ENCODE measurements around the gene TRIM4. TPM values are rescaled to one million over a fixed set of nuclear protein-coding genes. Genes with fewer than 3 reads are reported as not detected.
"Not testable (repeated sequence)": the region's sequence is repeated elsewhere in the genome, so short reads cannot be mapped to it uniquely, and the experiment has no call there.

TRIM4 gene
- total RNA-seq, 2 donors from 2014 or later, result 10.5 to 13.2 TPM

DNA sequence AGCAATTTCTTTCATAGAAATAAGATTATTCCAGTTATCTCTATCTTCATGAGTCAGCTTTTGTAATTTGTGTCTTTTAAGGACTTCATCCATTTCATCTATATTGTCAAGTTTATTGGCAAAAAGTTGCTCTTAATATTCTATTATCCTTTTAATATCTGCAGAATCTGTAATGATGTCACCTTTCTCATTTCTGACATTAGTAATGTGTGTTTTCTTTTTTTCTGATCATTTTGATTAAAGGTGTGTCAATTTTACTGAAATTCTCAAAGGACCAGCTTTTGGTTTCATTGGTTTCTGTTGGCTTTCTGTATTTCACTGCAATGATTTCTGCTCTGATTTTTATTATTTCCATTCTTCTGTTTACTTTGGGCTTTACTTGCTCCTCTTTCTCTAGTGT is 24.6 kb downstream of the TRIM4 start:
- Histone ChIP-seq H3K27ac (ENCODE audit: low read depth, low read length) (no peak overlapping the region), H3K4me3 (ENCODE audit: low read length) (no peak overlapping the region), H3K9me3 (ENCODE audit: control insufficient read depth, low read length) (peaks cover 10% of the 10 kb centered on the region), H3K4me1 (ENCODE audit: control insufficient read depth, insufficient read depth, low read length) (no peaks in the 10 kb centered on the region), H3K9ac (ENCODE audit: extremely low read depth, low read length, poor library complexity, severe bottlenecking) (no peak overlapping the region), H3K27me3 (ENCODE audit: control insufficient read depth, insufficient read depth, low read length, poor library complexity, severe bottlenecking) (no peaks in the 10 kb centered on the region), H3K36me3 (ENCODE audit: control insufficient read depth, insufficient read depth, low read length) (peaks cover 3% of the 10 kb centered on the region)
- peaks cover 13% of the 10 kb centered on the region for H3K9me3 Mint-ChIP-seq
- peaks cover 9% of the 10 kb centered on the region for H3K36me3 Mint-ChIP-seq (ENCODE audit: low read depth)
- no peak overlapping the region for H3K27ac Mint-ChIP-seq
- DNase-seq, result no peak
- TF ChIP-seq, protein P1, sequence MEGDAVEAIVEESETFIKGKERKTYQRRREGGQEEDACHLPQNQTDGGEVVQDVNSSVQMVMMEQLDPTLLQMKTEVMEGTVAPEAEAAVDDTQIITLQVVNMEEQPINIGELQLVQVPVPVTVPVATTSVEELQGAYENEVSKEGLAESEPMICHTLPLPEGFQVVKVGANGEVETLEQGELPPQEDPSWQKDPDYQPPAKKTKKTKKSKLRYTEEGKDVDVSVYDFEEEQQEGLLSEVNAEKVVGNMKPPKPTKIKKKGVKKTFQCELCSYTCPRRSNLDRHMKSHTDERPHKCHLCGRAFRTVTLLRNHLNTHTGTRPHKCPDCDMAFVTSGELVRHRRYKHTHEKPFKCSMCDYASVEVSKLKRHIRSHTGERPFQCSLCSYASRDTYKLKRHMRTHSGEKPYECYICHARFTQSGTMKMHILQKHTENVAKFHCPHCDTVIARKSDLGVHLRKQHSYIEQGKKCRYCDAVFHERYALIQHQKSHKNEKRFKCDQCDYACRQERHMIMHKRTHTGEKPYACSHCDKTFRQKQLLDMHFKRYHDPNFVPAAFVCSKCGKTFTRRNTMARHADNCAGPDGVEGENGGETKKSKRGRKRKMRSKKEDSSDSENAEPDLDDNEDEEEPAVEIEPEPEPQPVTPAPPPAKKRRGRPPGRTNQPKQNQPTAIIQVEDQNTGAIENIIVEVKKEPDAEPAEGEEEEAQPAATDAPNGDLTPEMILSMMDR (conservative IDR thresholded peaks at IDR 0.05), result no peak
- no peak overlapping the region for H3K4me3 Mint-ChIP-seq
- H3K4me1 Mint-ChIP-seq, result peaks cover 3% of the 10 kb centered on the region
- no peaks in the 10 kb centered on the region for H3K27me3 Mint-ChIP-seq (ENCODE audit: insufficient read depth)

DNA sequence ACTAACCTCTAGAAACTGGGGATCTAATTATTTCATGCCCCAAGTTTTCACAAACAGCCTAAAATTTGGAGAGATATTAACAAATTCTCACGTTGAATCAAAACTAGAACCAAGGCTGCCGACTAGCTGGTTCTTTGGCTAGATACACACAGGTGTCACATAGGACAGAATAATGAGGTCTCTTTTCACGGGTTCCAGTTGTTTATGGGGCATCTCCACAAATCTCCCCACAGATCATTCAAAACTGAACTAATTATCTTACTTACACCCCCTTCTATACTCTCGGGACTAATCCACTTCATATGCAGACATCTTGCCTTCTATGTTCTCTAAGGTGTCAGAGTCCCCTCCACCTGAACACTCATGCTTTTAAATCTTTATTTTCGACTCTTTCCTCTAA is 26.1 kb downstream of the TRIM4 start:
- Histone ChIP-seq H3K36me3 (ENCODE audit: control insufficient read depth, insufficient read depth, low read length) (peaks cover 3% of the 10 kb centered on the region), H3K9me3 (ENCODE audit: control insufficient read depth, low read length) (peaks cover 18% of the 10 kb centered on the region), H3K4me1 (ENCODE audit: control insufficient read depth, insufficient read depth, low read length) (no peaks in the 10 kb centered on the region), H3K27me3 (ENCODE audit: control insufficient read depth, insufficient read depth, low read length, poor library complexity, severe bottlenecking) (no peaks in the 10 kb centered on the region), H3K27ac (ENCODE audit: low read depth, low read length) (no peak overlapping the region), H3K4me3 (ENCODE audit: low read length) (no peak overlapping the region), H3K9ac (ENCODE audit: extremely low read depth, low read length, poor library complexity, severe bottlenecking) (no peak overlapping the region)
- no peak for DNase-seq
- WGBS, 2 experiments (ENCODE audit: insufficient coverage in 1 of 2, insufficient read length in 1 of 2), result 76 to 94% methylated on average over 3 to 5 of the region's 5 CpGs
- H3K27ac Mint-ChIP-seq, result no peak overlapping the region
- no peak overlapping the region for H3K4me3 Mint-ChIP-seq
- H3K36me3 Mint-ChIP-seq (ENCODE audit: low read depth), result peaks cover 12% of the 10 kb centered on the region
- TF ChIP-seq, protein P1 (conservative IDR thresholded peaks at IDR 0.05), result no peak
- H3K9me3 Mint-ChIP-seq, result peaks cover 26% of the 10 kb centered on the region
- H3K27me3 Mint-ChIP-seq (ENCODE audit: insufficient read depth), result no peaks in the 10 kb centered on the region
- H3K4me1 Mint-ChIP-seq, result peaks cover 3% of the 10 kb centered on the region

DNA sequence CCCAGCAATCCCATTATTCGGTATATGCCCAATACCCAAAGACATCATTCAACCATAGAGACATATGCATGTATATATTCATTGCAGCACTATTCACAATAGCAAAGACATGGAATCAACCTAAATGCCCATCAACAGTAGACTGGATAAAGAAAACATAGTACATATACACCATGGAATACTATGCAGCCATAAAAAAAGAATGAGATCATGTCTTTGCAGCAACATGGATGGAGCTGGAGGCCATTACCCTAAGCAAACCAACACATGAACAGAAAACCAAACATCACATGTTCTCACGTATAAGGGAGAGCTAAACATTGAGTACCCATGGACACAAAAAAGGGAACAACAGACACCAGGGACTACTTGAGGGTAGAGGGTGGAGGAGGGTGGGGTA is 29.0 kb downstream of the TRIM4 start:
- H3K36me3 ChIP-seq (ENCODE audit: control insufficient read depth, insufficient read depth, low read length); H3K4me3 ChIP-seq (ENCODE audit: low read length); H3K9ac ChIP-seq (ENCODE audit: extremely low read depth, low read length, poor library complexity, severe bottlenecking); DNase-seq; H3K27me3 Mint-ChIP-seq (ENCODE audit: insufficient read depth); H3K4me1 Mint-ChIP-seq; H3K4me1 ChIP-seq (ENCODE audit: control insufficient read depth, insufficient read depth, low read length); H3K4me3 Mint-ChIP-seq; H3K27me3 ChIP-seq (ENCODE audit: control insufficient read depth, insufficient read depth, low read length, poor library complexity, severe bottlenecking); H3K27ac ChIP-seq (ENCODE audit: low read depth, low read length); H3K27ac Mint-ChIP-seq: not testable (repeated sequence)
- Mint-ChIP-seq H3K9me3 (peaks cover 44% of the 10 kb centered on the region), H3K36me3 (ENCODE audit: low read depth) (peaks cover 24% of the 10 kb centered on the region)
- H3K9me3 ChIP-seq (ENCODE audit: control insufficient read depth, low read length), result peaks cover 22% of the 10 kb centered on the region
- whole genome bisulfite sequencing, 2 experiments (ENCODE audit: insufficient coverage in 1 of 2, insufficient read length in 1 of 2), result 98% methylated on average over 2 of the region's 2 CpGs; no CpG with 5 or more reads in 1 of the 2 experiments

DNA sequence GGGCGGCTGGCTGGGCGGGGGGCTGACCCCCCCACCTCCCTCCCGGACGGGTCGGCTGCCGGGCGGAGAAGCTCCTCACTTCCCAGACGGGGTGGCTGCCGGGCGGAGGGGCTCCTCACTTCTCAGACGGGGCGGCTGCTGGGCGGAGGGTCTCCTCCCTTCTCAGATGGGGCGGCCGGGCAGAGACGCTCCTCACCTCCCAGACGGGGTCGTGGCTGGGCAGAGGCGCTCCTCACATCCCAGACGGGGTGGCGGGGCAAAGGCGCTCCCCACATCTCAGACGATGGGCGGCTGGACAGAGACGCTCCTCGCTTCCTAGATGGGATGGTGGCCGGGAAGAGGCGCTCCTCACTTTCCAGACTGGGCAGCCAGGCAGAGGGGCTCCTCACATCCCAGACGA is 31.0 kb downstream of the TRIM4 start:
- not testable (repeated sequence) for H3K27me3 Mint-ChIP-seq (ENCODE audit: insufficient read depth); H3K27ac Mint-ChIP-seq; DNase-seq; H3K36me3 ChIP-seq (ENCODE audit: control insufficient read depth, insufficient read depth, low read length); H3K27ac ChIP-seq (ENCODE audit: low read depth, low read length); H3K27me3 ChIP-seq (ENCODE audit: control insufficient read depth, insufficient read depth, low read length, poor library complexity, severe bottlenecking); H3K4me1 Mint-ChIP-seq; H3K4me3 Mint-ChIP-seq; H3K4me3 ChIP-seq (ENCODE audit: low read length); H3K4me1 ChIP-seq (ENCODE audit: control insufficient read depth, insufficient read depth, low read length); H3K9ac ChIP-seq (ENCODE audit: extremely low read depth, low read length, poor library complexity, severe bottlenecking)
- Mint-ChIP-seq H3K9me3 (peaks cover 59% of the 10 kb centered on the region), H3K36me3 (ENCODE audit: low read depth) (peaks cover 30% of the 10 kb centered on the region)
- H3K9me3 ChIP-seq (ENCODE audit: control insufficient read depth, low read length), result peaks cover 33% of the 10 kb centered on the region
- WGBS, 2 experiments (ENCODE audit: insufficient coverage in 1 of 2, insufficient read length in 1 of 2), result 84% methylated on average over 20 of the region's 29 CpGs; no CpG with 5 or more reads in 1 of the 2 experiments

Data from endodermal cell (in vitro differentiated cells).